ENCODE results near the gene GRK3.

Gene GRK3

GRCh38 chr22:25750569-25751173, 186.2 kb downstream of the GRK3 start:
- DNase-seq (ENCODE audit: low read depth in 1 of 2, low spot score in 1 of 2): no peak

GRCh38 chr22:25751174-25751581, 186.7 kb downstream of the GRK3 start:
- no peak for DNase-seq (ENCODE audit: low read depth in 1 of 2, low spot score in 1 of 2)

- no peak for DNase-seq (ENCODE audit: low read depth in 1 of 2, low spot score in 1 of 2)
Observed at GRCh38 chr22:25752615-25753214, 188.2 kb downstream of the GRK3 start.

DNA sequence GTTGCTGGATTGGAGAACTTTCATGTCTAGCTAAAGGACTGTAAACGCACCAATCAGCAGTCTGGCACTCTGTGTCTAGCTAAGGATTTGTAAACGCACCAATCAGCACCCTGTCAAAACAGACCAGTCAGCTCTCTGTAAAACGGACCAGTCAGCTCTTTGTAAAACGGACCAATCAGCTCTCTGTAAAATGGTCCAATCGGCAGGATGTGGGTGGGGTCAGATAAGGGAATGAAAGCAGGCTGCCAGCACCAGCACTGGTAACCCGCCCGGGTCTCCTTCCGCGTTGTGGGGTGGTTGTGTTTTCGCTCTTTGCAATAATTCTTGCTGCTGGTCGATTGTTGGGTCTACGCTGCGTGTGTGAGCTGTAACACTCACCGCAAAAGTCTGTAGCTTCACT, 188.8 kb downstream of the GRK3 start:
- DNase-seq (ENCODE audit: low read depth in 1 of 2, low spot score in 1 of 2): no peak

DNA sequence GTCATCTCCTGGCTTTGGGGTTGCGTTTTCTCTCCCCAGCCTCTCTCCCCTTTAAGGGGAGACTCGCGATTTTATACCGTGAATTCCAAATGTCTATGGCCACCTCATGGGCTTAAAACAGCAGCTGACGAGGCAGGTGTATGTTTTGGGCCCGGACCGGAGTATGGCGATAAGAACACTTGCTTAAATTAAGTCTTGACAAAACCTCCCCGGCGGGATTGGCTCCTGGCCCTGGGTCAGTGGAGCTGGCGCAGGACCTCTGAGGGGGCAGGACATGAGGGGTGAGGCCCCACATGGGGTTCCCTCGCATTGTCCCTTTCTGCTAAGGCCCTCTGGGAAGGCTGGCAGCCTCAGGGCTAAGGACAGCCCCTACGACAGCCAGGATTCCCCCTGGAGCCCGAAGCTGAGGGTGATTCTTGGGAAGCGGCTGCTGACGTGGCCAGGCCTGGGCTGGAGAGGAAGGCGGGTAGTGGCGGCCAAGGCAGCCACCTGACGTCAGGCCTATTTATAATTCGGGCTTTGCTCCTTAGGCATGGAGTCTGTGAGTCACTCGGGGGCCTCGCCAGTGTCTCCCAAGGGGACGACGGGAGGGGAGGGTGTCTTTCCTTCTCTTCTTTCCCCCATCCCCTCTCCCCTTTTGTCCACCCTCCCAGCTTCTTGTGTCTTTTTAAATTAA, 190.2 kb downstream of the GRK3 start:
- DNase-seq (ENCODE audit: low read depth in 1 of 2, low spot score in 1 of 2): no peak

DNA sequence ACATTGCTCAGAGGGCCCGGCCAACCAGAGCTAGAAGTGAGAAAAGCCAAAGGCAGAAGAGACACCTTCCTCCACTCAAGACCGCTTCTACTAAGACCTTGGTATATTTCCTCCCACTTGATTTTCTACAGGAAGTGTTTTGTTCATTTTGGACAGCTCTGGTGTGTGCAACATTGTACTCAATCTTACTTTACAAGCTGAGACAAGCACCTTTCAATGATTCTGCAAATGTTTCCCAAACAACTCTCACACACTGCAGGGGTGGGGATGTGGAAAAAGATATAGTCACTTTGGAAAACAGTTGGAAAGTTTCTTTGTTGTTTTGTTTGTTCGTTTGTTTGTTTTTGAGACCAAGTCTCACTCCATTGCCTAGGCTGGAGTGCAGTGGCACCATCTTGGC, 193.2 kb downstream of the GRK3 start:
- no peak for DNase-seq (ENCODE audit: low read depth in 1 of 2, low spot score in 1 of 2)

DNA sequence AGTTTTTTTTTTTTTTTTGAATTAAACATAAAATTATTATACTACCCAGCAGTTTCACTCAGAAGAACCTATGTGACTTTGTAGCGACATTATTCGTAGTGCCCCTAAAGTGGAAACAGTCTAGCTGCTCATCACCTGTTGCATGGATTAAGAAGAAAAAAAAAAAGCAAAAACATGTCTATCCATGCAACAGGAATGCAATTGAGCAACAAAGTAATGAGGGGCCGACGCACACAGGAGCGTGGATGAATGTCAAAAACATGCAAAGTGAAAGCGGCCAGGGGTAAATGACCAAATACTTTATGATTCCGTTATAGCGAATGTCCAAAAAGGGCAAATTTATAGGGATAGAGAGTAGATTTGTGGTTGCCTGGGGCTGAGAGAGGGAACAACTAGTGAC, 193.8 kb downstream of the GRK3 start:
- DNase-seq (ENCODE audit: low read depth in 1 of 2, low spot score in 1 of 2): no peak

- no peak for DNase-seq (ENCODE audit: low read depth in 1 of 2, low spot score in 1 of 2)
Observed at GRCh38 chr22:25759825-25760231, 195.4 kb downstream of the GRK3 start.

GRCh38 chr22:25760294-25760693, 195.8 kb downstream of the GRK3 start:
- no peak for DNase-seq (ENCODE audit: low read depth in 1 of 2, low spot score in 1 of 2)

DNA sequence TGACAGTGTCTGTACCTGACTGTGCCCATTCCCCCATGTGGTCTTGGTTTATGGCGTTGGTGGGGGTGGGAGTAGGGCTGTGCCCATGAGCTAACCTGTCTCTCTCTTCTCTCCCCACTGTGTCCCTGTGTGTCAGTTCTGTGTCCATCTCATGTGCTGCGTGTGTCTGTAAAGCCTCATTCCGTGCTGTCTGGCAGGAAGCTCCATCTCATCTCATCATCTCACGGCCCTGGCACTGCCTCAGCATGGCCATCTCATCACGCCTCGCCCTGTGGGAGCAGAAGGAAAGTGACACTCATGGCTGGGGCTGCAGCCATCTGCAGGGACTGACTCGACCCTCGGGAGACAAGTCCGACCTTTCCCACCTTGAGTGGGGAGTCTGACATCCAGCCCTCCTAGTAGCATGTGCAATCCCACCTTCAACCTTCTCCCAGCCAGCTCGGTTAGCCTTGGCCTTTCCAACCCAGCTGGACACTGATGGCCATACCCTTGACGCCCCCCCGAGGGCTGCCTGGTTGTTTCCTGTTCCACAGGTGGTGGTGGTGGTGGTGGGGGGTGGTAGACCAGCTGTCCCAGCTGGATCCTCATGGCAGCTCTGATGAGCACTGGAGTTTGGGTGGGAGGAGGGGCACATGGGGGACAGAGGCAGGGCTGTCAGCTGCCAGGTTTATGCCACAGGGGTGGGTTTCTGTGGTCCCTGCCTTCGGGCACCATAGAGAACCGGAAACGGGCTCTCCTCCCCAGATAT, 196.5 kb downstream of the GRK3 start:
- DNase-seq (ENCODE audit: low read depth in 1 of 2, low spot score in 1 of 2): no peak

GRCh38 chr22:25762147-25762546, 197.7 kb downstream of the GRK3 start:
- no peak for DNase-seq (ENCODE audit: low read depth in 1 of 2, low spot score in 1 of 2)

GRCh38 chr22:25763239-25763777, 198.8 kb downstream of the GRK3 start:
- DNase-seq (ENCODE audit: low read depth in 1 of 2, low spot score in 1 of 2): no peak

DNA sequence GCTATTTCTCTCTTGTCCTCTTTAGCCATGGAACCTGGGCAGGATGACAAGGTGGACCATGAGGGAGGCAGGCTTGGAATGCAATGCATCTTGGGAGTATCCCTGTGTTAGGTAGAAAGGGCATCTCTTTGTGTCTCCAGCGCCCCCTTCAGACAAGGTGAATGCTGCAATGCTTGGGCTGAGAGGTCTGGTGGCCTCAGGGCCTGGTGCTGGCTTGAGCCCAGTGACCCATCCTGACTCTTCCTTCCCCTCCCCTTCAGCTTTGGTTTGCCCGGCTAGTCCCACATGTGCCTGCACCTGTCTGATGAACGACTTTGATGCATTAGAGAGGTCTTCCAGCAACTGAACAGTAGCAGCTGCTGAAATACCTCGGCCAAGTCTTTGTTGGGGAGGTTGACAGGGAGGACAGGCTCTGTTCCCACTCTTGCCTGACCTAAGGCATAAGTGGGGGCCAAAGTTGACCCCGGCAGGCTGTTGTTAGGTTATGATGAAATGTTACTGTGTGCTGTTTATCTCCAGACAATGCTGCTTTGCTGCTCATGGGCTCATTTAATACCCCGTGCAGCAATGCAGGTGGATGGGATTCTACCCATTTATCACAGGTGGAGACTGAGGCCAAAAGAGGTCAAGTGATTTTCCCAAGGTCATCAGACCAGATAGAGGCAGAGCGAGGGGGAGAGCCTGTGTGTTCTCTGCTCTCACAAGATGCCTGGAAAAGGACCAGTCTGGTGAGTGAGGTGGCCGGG, 200.0 kb downstream of the GRK3 start:
- no peak for DNase-seq (ENCODE audit: low read depth in 1 of 2, low spot score in 1 of 2)

DNA sequence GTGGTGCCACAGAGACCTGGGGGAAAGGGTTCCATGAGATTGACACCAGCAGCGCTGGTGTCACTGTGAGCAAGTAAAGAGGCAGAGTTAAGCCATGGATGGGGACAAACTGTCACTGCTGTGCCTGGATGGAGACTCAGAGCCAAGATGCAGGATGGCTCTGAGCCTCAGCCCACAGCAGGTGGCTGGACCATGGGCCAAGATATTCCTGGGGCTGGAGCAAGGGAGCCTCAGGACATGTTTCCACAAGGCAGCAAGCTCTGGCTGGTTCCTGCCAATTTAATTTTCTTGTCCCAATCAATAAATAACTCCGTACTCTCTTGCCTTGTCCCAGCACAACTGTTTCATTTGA, 200.5 kb downstream of the GRK3 start:
- no peak for DNase-seq (ENCODE audit: low read depth in 1 of 2, low spot score in 1 of 2)

DNA sequence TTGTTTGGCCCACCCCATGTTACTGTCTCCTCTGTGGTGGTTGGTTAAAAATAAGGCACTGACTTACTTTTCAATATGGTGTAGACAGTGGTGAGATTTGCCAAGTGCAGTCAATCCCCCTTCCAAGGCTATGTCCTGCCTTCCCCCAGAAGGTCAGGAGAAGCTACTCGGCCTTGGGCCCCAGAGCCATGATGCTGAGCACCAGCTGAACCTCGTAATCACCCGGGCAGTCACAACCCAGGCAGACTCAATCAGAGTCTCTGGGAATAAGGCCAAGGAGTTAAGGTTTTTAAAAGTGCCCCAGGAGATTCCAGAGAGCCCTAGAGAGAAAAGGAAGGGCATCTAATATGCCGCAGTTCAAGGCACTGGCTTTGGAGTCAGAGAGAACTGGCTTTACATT, 201.3 kb downstream of the GRK3 start:
- no peak for DNase-seq (ENCODE audit: low read depth in 1 of 2, low spot score in 1 of 2)

GRCh38 chr22:25766418-25766817, 201.9 kb downstream of the GRK3 start:
- no peak for DNase-seq (ENCODE audit: low read depth in 1 of 2, low spot score in 1 of 2)

DNA sequence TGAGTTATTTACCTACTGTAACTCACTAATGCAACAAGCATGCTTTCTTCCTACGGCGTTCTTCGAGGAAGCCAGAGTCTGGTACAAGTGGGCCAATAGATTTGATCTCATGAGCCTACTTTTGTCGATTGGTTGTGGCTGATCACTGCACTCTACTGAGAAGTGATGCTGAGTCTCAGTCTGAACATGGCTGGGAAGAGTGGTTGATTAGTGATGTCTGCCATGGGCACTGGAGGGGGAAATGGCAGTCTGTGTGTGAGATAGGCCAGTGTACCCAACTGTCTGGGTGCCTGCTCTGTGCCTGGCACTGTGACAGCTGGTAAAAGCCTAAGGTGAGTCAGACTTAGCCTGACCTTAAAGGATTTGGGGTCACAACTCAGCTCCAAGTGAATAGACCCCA, 205.9 kb downstream of the GRK3 start:
- no peak for DNase-seq (ENCODE audit: low read depth in 1 of 2, low spot score in 1 of 2)

DNA sequence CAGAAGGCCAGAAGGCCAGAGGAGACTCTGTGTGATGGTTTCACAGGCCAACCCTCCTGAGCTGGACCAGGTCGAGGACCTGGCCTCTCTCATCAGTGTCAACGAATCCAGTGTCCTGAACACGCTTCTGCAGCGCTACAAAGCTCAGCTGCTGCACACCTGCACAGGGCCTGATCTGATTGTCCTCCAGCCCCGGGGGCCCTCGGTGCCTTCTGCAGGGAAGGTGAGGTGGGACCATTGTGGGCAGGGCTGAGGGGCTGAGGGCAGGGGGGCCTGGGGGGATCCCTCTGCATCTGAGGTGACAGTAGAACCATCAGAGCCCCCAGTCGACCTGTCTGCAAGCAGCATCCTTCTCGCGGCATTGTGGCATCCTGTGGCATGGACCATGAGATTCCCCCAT, 207.8 kb downstream of the GRK3 start:
- DNase-seq (ENCODE audit: low read depth in 1 of 2, low spot score in 1 of 2): no peak

DNA sequence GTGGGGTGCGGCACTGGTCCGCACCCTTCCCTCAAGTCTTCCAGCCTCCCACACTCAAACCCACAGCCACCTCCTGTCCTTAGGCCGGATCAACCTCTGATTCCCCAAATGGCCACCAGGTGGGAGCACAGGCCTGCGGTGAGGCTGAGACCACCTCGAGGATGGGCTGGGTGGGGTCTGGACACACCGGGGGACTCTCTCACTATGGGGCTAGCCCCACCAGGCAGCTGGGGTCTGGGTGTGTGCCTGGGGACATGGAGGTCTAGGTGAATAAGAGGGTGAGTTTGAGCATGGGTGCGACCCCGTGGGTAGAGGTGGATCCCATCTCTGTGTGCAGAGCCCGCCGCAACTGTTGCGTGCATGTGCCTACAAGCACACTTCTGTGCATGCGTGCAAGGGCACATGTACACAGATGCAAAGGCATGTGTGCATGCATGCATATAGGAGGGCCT, 210.1 kb downstream of the GRK3 start:
- DNase-seq (ENCODE audit: low read depth in 1 of 2, low spot score in 1 of 2): no peak

- no peak for DNase-seq (ENCODE audit: low read depth in 1 of 2, low spot score in 1 of 2)
Observed at GRCh38 chr22:25775531-25775930, 211.1 kb downstream of the GRK3 start.

- DNase-seq (ENCODE audit: low read depth in 1 of 2, low spot score in 1 of 2): no peak
Observed at GRCh38 chr22:25777411-25777810, 212.9 kb downstream of the GRK3 start.
